Spleen (tissue), 7 donors: ENCODE results near the gene CIAPIN1.

Experiments used
- CTCF ChIP-seq, 11 experiments: fragments of 200-600 bp in 7 of 11; fragments of 450-650 bp in 4 of 11; sonication (generic) in 4 of 11; IDR thresholded peaks in 8 of 11; conservative IDR thresholded peaks in 3 of 11; 1 replicate in 7 of 11; 2 replicates in 4 of 11; pipeline versions ENCODE4 v1.4.0 to v1.8.0; 2016 to 2021; ENCODE audit warnings: antibody characterized with exemption in 11 of 11, inconsistent platforms in 4 of 11, mild to moderate bottlenecking in 1 of 11
- POLR2A ChIP-seq, 3 donors: fragments of 450-650 bp; IDR thresholded peaks; one replicate each; pipeline ENCODE4 v1.5.1; 2017; ENCODE audit warnings: antibody characterized with exemption in 3 of 3, mild to moderate bottlenecking in 1 of 3
- POLR2AphosphoS5 ChIP-seq, 3 donors: sonication (generic); formaldehyde crosslinking; IDR thresholded peaks; one replicate each; pipeline ENCODE4 v1.5.1; 2017; ENCODE audit warnings: antibody characterized with exemption in 3 of 3
- donor health status: DM: no; HTN: no; CAD: no; lungs with moderate emphysema.
- donor health status: DM: no; HTN: no; CAD: no.
- donor health status: DM: no; HTN: no; CAD: no.

- TF ChIP-seq CTCF (IDR thresholded peaks at IDR 0.05 in 8 of 11, conservative IDR thresholded peaks at IDR 0.05 in 3 of 11) (no peak), POLR2AphosphoS5 (IDR thresholded peaks at IDR 0.05) (no peak), POLR2A (IDR thresholded peaks at IDR 0.05) (no peak)
Measured at GRCh38 chr16:57409870-57410587, 37.2 kb downstream of the CIAPIN1 start.
